Germinal center (tissue), 1 donor: ENCODE measurements around the gene CPED1.
"Not testable (repeated sequence)": the region's sequence is repeated elsewhere in the genome, so short reads cannot be mapped to it uniquely, and the experiment has no call there.

ENCODE experiments used
- DNase-seq: peaks from one replicate; pipeline ENCODE4 v3.0.0; 2012; ENCODE audit warnings: mixed read lengths, low spot score

The CPED1 gene

GRCh38 chr7:121071662-121072061 lies 83.2 kb downstream of the CPED1 start:
- DNase-seq: no peak

DNA sequence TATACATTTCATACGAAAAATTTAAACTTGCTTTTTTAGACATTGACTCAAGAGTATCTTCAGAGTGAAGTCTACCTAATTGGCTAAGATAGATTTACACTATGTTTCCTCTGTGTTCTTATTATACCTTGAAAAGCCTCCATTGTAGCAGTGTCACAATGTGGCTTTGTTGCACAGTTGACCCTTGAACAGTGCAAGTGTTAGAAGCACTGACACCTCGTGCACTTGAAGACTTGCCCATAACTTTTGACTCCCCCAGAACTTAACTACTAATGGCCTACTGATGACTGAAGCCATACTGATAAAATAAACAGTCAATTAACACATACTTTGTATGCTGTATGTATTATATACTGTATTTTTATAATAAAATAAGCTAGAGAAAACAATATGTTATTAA lies 84.3 kb downstream of the CPED1 start:
- DNase-seq: no peak

- no peak for DNase-seq
Measured at GRCh38 chr7:121073463-121074099, 85.1 kb downstream of the CPED1 start.

GRCh38 chr7:121075424-121075841 lies 86.9 kb downstream of the CPED1 start:
- DNase-seq: not testable (repeated sequence)

- no peak for DNase-seq
Measured at GRCh38 chr7:121075952-121076349, 87.4 kb downstream of the CPED1 start.

GRCh38 chr7:121076350-121077164 lies 88.0 kb downstream of the CPED1 start:
- no peak for DNase-seq

- no peak for DNase-seq
Measured at GRCh38 chr7:121077165-121077630, 88.7 kb downstream of the CPED1 start.

DNA sequence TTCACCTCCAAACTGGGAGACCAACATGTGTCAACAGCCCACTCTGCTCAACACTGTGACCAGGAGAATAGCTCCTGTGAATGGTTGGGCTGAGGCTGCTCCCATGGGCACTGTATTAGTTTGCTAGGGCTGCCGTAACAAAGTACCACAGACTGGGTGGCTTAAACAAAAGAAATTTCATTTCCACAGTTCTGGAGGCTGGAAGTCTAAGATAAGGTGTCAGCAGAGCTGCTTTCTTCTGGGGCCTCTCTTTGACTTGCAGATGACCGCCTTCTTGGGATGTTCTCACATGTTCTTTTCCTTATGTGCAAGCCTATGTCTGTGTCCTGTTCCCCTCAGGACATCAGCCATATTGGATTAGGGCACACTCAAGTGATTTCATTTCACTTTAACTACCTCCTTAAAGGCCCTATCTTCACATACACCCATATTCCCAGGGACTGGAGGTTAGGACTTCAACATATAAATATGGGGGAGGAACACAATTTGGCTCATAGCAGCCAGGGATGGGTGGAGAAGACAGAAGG lies 90.3 kb downstream of the CPED1 start:
- DNase-seq: no peak

GRCh38 chr7:121079425-121080169 lies 91.1 kb downstream of the CPED1 start:
- DNase-seq: no peak

GRCh38 chr7:121080257-121080912 lies 91.9 kb downstream of the CPED1 start:
- DNase-seq: no peak

DNA sequence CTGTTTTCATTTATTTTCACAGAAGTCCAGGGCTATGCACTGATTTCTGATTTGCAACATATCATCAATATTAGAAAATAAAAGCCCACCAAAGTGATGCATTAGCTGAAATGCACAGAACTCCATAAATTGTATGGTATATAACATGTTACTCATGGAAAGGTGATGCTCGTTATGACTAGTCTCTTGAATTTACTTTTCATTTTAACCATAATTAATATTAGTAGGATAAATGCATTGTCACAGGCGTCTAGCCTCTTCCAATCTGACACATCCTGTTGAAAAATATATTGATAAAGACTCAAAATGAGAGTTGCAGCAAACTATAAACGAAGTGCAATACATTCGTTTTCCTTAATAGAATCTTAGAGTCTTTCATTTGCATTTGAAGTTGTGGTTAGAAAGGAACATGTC lies 92.4 kb downstream of the CPED1 start:
- no peak for DNase-seq

- peak; percentile 13 for DNase-seq
Measured at GRCh38 chr7:121081327-121081936, 92.9 kb downstream of the CPED1 start.

GRCh38 chr7:121082400-121083101 lies 94.0 kb downstream of the CPED1 start:
- DNase-seq: no peak

GRCh38 chr7:121083138-121083789 lies 94.8 kb downstream of the CPED1 start:
- no peak for DNase-seq

GRCh38 chr7:121083790-121084251 lies 95.3 kb downstream of the CPED1 start:
- DNase-seq: no peak

- DNase-seq: no peak
Measured at GRCh38 chr7:121084256-121084655, 95.7 kb downstream of the CPED1 start.

DNA sequence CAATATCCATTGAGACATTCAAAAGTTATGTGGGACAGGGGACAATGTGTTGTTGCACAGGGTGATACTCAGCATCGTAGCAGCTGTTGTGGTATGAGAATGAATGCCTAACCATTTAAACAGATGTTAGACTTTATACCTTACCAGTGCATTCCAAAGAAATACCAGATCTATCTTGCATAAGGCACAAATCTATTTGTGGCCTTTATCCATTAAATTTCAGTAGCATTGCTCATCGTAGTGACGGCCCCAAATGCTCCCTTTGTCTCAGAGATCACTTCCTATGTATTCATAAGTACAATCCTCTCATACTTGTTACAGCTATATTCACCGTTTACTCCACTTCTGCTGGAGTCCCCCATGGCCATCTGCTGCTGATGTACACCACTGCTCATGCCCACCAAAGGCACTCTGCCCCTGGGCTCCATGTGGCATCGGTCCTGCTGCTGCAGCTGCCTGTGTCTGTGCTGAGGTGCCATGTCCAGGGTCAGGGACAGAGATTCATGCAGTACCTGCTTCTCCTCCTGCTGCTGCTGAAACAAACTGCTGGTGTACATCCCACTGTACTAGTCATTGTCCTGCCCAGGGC lies 96.3 kb downstream of the CPED1 start:
- DNase-seq: no peak

DNA sequence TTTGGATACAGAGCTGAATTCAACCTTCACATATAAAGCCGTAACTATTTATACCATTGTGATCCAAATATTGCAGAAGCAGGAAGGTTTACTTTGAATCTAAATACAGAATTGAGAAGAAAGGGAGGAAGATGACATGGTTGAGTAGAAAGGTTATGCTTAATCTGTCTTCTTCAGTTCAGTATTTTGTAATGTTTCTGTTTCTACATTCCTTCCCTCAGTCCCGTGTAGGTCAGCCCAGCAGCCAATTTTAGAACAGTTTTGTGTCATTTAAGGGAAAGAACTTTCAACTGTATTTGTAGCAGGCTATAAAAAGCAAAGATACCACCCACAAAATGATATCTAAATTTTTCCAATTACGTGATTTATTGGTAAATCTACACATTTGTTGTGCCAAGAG lies 97.4 kb downstream of the CPED1 start:
- DNase-seq: no peak

- no peak for DNase-seq
Measured at GRCh38 chr7:121088870-121089269, 100.4 kb downstream of the CPED1 start.

- DNase-seq: no peak
Measured at GRCh38 chr7:121094829-121095228, 106.3 kb downstream of the CPED1 start.
